HG03565 (cell line): ENCODE results near the gene TUBB2B.

Experiments
- ATAC-seq: cut with Tn5 transposase; IDR thresholded peaks from one replicate; pipeline ENCODE4 v1.9.1; 2021; ENCODE audit warnings: mild to moderate bottlenecking, moderate library complexity; ENCODE audit not compliant: unreplicated experiment

Gene TUBB2B

GRCh38 chr6:3227363-3228045, at the start of gene TUBB2B:
Gene TUBB2B, minus strand, starts transcription at chr6:3227653. Its CDS starts 110 bp downstream, at chr6:3227543.
- ATAC-seq, result no peak

- no peak for ATAC-seq
These were observed 49.8 kb upstream of the TUBB2B start for GRCh38 chr6:3277251-3277650.

GRCh38 chr6:3276174-3277167, 49.0 kb upstream of the TUBB2B start:
- no peak for ATAC-seq

- ATAC-seq, result no peak
These were observed 46.5 kb upstream of the TUBB2B start for GRCh38 chr6:3273707-3274521.

GRCh38 chr6:3272911-3273547, 45.6 kb upstream of the TUBB2B start:
- ATAC-seq, result no peak

GRCh38 chr6:3271756-3272155, 44.3 kb upstream of the TUBB2B start:
- ATAC-seq, result no peak

- ATAC-seq, result no peak
These were observed 42.8 kb upstream of the TUBB2B start for GRCh38 chr6:3270258-3270657.

- ATAC-seq, result no peak
These were observed 42.0 kb upstream of the TUBB2B start for GRCh38 chr6:3269281-3269975.

- no peak for ATAC-seq
These were observed 41.2 kb upstream of the TUBB2B start for GRCh38 chr6:3268680-3269079.

- no peak for ATAC-seq
These were observed 39.7 kb upstream of the TUBB2B start for GRCh38 chr6:3267162-3267561.

GRCh38 chr6:3266170-3266569, 38.7 kb upstream of the TUBB2B start:
- ATAC-seq, result no peak

- ATAC-seq, result no peak
These were observed 38.2 kb upstream of the TUBB2B start for GRCh38 chr6:3265671-3266070.

GRCh38 chr6:3264356-3264755, 36.9 kb upstream of the TUBB2B start:
- ATAC-seq, result no peak

GRCh38 chr6:3263096-3263495, 35.6 kb upstream of the TUBB2B start:
- no peak for ATAC-seq

- no peak for ATAC-seq
These were observed 34.5 kb upstream of the TUBB2B start for GRCh38 chr6:3261921-3262320.

GRCh38 chr6:3261518-3261820, 34.0 kb upstream of the TUBB2B start:
- ATAC-seq, result no peak

GRCh38 chr6:3260772-3261517, 33.5 kb upstream of the TUBB2B start:
- no peak for ATAC-seq

GRCh38 chr6:3260296-3260695, 32.8 kb upstream of the TUBB2B start:
- no peak for ATAC-seq

GRCh38 chr6:3259491-3259958, 32.1 kb upstream of the TUBB2B start:
- ATAC-seq, result peak; percentile 8
